Uterus (tissue), 4 donors: ENCODE data around the gene KDF1. TPM values are rescaled to one million over a fixed set of nuclear protein-coding genes. Genes with fewer than 3 reads are reported as not detected.
A peak's percentile ranks its signal among the peaks of the same experiment; 100 is the strongest.

ENCODE experiments used
- DNase-seq, 2 donors: peaks; one replicate each; pipeline ENCODE4 v3.0.0-alpha.2; 2019 to 2020
- H3K27ac ChIP-seq, 2 donors: fragments of 200-600 bp; sonication (generic); 1 replicate in 1 of 2; 2 replicates in 1 of 2; pipeline ENCODE4 v1.5.1; 2016 to 2018
- H3K27me3 ChIP-seq, 2 donors: fragments of 200-600 bp; sonication (generic); one replicate each; pipeline ENCODE4 v1.5.1; 2018 to 2019; ENCODE audit warnings: control low read depth in 1 of 2
- H3K36me3 ChIP-seq, 2 donors: fragments of 200-600 bp; sonication (generic); one replicate each; pipeline ENCODE4 v1.5.1; 2019; ENCODE audit warnings: control low read depth in 1 of 2
- H3K4me1 ChIP-seq, 2 donors: fragments of 200-600 bp; sonication (generic); one replicate each; pipeline ENCODE4 v1.5.1; 2018 to 2019; ENCODE audit warnings: control low read depth in 1 of 2
- H3K4me3 ChIP-seq, 2 donors: fragments of 200-600 bp; sonication (generic); 1 replicate in 1 of 2; 2 replicates in 1 of 2; pipeline ENCODE4 v1.5.1; 2018 to 2019; ENCODE audit warnings: mild to moderate bottlenecking in 1 of 2
- H3K9me3 ChIP-seq, 2 donors: fragments of 200-600 bp; sonication (generic); one replicate each; pipeline ENCODE4 v1.5.1; 2019; ENCODE audit warnings: control low read depth in 1 of 2
- CTCF ChIP-seq, 4 experiments: fragments of 200-600 bp in 2 of 4; fragments of 450-650 bp in 2 of 4; sonication (generic) in 2 of 4; IDR thresholded peaks; one replicate each; pipeline ENCODE4 v1.5.1; 2016 to 2019; ENCODE audit warnings: antibody characterized with exemption in 4 of 4, mild to moderate bottlenecking in 2 of 4, moderate library complexity in 1 of 4
- POLR2A ChIP-seq, 2 donors: fragments of 450-650 bp; IDR thresholded peaks; one replicate each; pipeline ENCODE4 v1.6.1; 2016; ENCODE audit warnings: antibody characterized with exemption in 2 of 2, mild to moderate bottlenecking in 1 of 2, moderate library complexity in 1 of 2
- intact Hi-C: fragments of 100-400 bp; cut with DNase I; formaldehyde crosslinking; loops from one replicate; pipeline ENCODE4 v1.15.1; 2023; ENCODE audit warnings: low total_unique reads
- total RNA-seq, 4 donors: library from RNA; depleted of rRNA in 3 of 4; stranded (reverse); fragments of >200 nt in 3 of 4; gene quantifications; one replicate each; pipeline versions ENCODE4 v1.1.0 to v1.2.4, GENCODE V29; 2014 to 2023
- donor health status: DM: yes; HTN: yes; CAD: no.

The KDF1 gene
- 1 to 10 TPM in 1 of 4 donors, not detected in 3; 1.9 TPM for total RNA-seq

DNA sequence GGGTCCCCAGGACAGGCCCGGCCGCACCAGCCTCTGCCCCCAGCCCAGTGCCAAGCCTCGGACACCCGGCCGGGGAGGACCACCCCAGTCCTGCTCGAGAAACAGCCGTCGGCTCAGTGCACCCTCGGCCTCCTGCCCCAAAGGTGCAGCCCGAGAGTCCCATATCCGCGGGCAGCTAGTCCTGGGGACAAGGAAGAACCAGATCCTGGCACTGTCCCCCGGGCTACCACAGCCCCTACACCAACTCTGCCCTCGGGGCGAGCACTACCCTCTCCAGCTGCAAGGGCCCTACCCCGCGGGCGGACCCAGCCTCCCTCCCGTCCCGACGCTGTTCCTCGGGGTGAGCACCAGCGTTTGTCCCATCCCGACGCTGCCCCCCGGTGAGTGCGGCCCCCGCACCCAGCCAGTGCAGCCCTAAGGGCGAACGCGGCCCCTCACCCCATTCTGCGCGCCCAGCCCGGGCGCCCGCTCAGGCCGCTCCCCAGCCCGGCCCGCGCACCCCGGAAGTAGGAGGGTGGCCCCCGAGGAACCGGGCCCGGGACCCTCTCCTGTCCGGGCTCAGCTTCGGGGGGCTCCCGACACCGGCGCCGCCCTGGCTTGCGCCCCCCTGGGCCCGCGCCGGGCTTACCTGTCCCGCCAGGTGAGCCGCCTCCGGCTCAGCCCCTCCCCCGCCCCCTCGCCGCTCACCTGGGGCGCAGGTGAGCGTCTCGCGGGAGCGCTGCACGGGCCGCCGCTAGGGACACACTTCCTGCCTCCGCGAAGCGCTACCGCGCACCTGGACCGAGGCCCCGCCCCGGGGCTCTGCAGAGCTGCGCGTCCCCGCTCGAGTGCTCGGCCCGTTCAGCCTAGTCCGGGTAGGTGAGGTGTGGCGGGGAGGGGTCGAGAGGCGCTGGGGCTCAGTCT, at the start of gene KDF1:
KDF1 (minus strand) TSS at position 747 of the 903 bp plus-strand sequence. CDS start 8,088 bp downstream, outside the sequence.
- peak within 1 kb of the TSS in 1 of 2 donors; percentile 19 for H3K4me3 ChIP-seq
- intact Hi-C loops: no loop called here
- no peak for TF ChIP-seq CTCF (IDR thresholded peaks at IDR 0.05)
- TF ChIP-seq POLR2A (IDR thresholded peaks at IDR 0.05): peak in 1 of 2 donors; percentile 29
- H3K27me3 ChIP-seq: peaks cover 11 to 34% of the 10 kb centered on the region in 2 donors
- no peak within 1 kb of the TSS for H3K27ac ChIP-seq
- no peak for DNase-seq
- no peaks in the 10 kb centered on the region for H3K36me3 ChIP-seq
- no peaks in the 10 kb centered on the region for H3K9me3 ChIP-seq
- peaks cover 0 to 9% of the 10 kb centered on the region in 2 donors for H3K4me1 ChIP-seq

DNA sequence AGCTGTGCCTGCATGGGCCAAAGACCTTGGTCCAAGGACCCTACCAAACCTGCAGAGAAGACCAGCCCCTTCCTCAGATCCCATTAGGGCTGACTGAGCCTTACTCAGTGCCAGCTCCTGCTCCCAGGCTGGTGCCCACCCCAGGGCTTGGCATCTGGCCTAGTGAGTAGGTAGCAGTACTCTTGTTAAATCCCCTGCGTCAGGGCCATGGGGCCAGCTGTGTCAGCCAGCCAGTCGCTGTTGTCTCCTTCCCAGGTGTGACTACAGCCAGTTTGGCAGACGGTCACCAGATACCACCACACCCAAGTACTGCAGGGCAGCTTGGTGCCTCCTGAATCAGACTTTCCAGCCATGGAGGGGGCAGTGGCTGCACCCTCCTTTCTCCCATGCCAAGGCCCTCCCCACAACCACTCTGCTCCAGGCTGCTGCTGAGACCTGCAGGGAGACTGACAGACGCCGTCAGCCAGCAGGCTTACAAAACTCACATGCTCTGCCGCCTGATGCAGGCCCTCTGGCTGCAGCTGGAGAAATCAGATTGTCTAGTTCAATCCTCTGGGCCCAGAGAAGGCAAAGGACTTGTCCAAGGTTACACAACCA, 49.4 kb upstream of the KDF1 start:
- Histone ChIP-seq H3K27me3 (no peaks in the 10 kb centered on the region), H3K36me3 (no peaks in the 10 kb centered on the region), H3K27ac (peak overlapping the region; percentile 83 to 90), H3K4me1 (peaks cover 0 to 15% of the 10 kb centered on the region in 2 donors), H3K4me3 (no peak overlapping the region), H3K9me3 (no peaks in the 10 kb centered on the region)
- no peak for DNase-seq
- intact Hi-C loops: no loop called here
- TF ChIP-seq POLR2A (IDR thresholded peaks at IDR 0.05) (no peak), CTCF (IDR thresholded peaks at IDR 0.05) (no peak)

DNA sequence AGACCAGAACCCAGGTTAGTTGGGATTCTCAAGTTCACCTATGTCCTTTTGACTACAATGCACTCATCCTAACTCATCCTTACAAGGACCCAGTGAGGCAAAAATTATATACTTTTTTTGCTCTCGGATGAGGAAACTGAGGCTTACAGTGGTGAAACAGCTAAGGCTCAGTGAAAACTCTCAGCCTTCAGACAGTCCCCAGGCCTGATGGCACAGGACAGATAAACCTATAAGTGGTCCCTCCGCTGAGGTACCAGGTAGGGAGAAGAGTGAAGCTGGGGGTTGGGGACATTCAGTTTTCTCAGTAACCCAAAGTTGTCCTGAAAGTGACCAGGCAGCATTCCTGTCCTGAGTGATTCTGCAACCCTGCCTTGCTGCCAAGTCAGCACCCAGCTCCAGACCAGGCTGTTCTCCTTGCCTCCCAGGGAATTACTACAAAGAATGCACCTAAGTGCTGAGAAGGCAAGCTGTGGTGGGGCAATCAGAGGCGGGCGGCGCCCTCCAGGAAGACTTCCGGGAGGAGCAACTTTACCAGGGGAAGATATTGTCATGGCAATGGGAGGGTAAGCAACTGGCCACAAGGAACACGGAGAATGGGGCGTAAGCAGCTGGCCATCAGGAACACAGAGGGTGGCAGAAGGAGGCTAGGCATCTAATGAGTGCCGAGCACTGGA, 47.8 kb upstream of the KDF1 start:
- Histone ChIP-seq H3K4me1 (peaks cover 0 to 21% of the 10 kb centered on the region in 2 donors), H3K36me3 (no peaks in the 10 kb centered on the region), H3K9me3 (no peaks in the 10 kb centered on the region), H3K27me3 (no peaks in the 10 kb centered on the region), H3K27ac (no peak overlapping the region), H3K4me3 (no peak overlapping the region)
- intact Hi-C loops: no loop called here
- no peak for DNase-seq
- no peak for TF ChIP-seq CTCF (IDR thresholded peaks at IDR 0.05)

DNA sequence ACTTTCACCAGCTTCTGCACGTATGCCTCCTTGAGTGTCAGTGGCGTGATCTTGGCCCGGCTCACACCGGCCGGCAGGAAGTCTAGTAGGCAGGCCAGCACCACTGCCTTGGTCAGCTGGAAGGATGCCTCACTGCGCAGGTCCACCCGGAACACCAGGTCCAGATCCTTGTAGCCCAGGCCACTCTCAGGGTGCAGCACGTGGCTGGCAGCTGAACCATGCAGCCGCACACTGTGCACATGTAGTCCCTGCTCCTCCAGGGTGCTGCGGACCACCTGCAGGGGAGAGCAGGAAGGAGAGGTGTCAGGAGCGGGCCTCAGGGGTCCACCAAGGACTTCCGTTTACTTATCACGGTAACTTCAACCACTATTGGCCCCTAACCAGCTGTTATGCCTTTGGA, 46.4 kb upstream of the KDF1 start:
- H3K4me1 ChIP-seq: peaks cover 0 to 21% of the 10 kb centered on the region in 2 donors
- no peaks in the 10 kb centered on the region for H3K36me3 ChIP-seq
- no peak for TF ChIP-seq POLR2A (IDR thresholded peaks at IDR 0.05)
- TF ChIP-seq CTCF (IDR thresholded peaks at IDR 0.05): no peak
- no peak overlapping the region for H3K4me3 ChIP-seq
- no peaks in the 10 kb centered on the region for H3K9me3 ChIP-seq
- no peak overlapping the region for H3K27ac ChIP-seq
- DNase-seq: no peak
- intact Hi-C loops: no loop called here
- H3K27me3 ChIP-seq: no peaks in the 10 kb centered on the region
